ENCODE results near the gene MGAM2.

DNA sequence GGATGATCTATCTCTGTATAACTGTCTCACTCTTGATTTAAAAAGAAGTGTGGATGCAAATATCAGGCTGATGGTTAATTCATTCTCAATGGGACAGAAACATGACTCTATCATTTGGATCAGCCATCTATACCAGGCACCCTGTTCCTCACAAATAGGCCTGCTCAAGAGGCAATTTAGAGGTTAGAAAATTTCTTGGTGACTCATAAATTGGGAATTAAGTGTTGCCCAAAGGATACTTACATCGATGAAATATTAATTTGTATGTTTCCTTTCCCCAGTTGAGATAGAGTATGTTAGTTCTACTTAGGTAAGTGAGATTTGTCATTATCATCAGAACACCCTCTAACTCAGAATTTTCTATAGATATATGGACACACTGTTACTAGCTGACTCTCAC, 88.7 kb downstream of the MGAM2 start:
- TF ChIP-seq, protein P1, sequence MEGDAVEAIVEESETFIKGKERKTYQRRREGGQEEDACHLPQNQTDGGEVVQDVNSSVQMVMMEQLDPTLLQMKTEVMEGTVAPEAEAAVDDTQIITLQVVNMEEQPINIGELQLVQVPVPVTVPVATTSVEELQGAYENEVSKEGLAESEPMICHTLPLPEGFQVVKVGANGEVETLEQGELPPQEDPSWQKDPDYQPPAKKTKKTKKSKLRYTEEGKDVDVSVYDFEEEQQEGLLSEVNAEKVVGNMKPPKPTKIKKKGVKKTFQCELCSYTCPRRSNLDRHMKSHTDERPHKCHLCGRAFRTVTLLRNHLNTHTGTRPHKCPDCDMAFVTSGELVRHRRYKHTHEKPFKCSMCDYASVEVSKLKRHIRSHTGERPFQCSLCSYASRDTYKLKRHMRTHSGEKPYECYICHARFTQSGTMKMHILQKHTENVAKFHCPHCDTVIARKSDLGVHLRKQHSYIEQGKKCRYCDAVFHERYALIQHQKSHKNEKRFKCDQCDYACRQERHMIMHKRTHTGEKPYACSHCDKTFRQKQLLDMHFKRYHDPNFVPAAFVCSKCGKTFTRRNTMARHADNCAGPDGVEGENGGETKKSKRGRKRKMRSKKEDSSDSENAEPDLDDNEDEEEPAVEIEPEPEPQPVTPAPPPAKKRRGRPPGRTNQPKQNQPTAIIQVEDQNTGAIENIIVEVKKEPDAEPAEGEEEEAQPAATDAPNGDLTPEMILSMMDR (IDR thresholded peaks at IDR 0.05) = no peak
- no peak for TF ChIP-seq POLR2A (IDR thresholded peaks at IDR 0.05)
